Cortex of kidney (tissue), 1 donor: Measurements from ENCODE around the gene GOLGB1.
"Not testable (repeated sequence)": the region's sequence is repeated elsewhere in the genome, so short reads cannot be mapped to it uniquely, and the experiment has no call there.

ENCODE experiments used
- DNase-seq: peaks from one replicate; lab custom pipeline; 2025; lab: John Stamatoyannopoulos, UW

The GOLGB1 gene

DNA sequence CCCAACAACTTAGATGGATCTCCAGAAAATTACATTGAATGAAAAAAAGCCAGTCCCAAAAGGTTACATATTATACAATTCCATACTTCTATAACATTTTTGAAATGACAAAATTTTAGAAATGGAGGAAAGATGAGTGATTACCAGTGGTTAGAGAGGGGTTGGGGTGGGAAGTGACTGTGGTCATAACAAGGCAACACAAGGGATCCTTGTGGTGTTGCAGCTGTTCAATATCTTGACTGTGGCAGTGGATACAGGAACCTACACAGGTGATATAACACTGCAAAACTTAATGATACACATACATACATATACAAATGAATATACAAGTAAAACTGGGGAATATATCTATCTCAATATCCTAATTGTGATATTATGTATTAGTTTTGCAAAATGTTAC lies 9.6 kb downstream of the GOLGB1 start:
- DNase-seq, result no peak

DNA sequence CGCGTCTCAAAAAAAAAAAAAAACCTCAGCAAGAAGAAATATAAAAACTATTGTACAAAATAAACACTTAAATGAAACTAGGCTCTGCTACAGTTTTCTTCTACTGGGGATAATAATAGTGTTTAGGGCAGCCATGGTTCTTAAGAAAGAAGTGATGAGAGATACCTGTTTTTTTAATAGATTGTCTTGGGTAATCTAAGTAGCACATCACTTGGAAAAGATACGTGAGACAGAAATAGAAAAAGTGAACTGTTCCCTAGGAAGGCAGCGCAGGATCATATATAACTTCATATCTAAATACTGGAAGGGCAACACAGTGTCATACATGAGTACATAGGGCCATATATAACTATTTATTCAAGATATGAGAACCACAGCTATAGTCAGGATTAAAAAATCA lies 11.9 kb downstream of the GOLGB1 start:
- no peak for DNase-seq

DNA sequence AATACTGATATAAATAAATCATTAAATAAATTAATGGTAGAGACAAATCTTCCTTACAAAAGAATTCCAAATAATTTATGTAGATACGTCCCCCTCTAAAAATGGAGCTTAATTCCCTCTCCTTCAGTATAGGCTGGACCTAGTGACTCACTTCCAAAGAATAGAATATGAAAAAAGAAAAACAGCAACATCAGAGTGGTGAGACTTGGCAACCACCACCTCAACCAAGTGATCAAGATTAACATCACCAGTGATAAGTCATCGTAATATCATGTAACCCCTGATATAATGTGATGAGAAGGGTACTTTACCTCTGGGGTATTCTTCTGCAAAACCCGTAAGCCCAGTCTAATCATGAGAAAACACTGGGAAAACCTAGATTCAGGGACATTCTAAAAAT lies 13.4 kb downstream of the GOLGB1 start:
- no peak for DNase-seq

DNA sequence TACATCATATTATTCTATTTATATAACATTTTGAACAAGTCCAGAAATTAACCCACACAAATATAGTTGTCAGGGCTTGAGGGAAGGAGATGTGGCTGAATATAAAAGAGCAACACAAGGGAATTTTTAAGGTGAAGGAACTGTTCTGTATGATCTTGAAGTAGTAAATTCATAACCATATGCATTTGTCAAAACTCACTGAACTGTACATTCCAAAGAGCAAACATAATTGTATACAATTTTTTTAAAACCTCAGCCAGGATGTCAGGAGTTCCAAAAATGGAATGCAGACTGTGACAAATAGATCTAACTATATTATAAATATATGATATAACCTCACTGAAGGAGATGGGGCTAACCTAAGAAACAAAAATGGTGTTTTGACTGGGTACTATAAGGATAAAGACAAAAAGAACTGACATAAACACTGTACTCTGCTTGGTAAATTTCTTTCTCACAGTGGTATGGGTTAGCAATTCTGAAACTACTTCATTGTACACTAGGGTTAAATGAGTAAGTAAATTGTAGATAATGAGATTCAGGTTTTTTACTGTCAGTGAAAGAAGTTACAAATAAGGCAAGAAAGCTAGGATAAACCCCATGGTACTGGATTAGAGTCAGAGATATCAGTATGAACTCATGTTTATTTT lies 14.4 kb downstream of the GOLGB1 start:
- DNase-seq, result no peak

DNA sequence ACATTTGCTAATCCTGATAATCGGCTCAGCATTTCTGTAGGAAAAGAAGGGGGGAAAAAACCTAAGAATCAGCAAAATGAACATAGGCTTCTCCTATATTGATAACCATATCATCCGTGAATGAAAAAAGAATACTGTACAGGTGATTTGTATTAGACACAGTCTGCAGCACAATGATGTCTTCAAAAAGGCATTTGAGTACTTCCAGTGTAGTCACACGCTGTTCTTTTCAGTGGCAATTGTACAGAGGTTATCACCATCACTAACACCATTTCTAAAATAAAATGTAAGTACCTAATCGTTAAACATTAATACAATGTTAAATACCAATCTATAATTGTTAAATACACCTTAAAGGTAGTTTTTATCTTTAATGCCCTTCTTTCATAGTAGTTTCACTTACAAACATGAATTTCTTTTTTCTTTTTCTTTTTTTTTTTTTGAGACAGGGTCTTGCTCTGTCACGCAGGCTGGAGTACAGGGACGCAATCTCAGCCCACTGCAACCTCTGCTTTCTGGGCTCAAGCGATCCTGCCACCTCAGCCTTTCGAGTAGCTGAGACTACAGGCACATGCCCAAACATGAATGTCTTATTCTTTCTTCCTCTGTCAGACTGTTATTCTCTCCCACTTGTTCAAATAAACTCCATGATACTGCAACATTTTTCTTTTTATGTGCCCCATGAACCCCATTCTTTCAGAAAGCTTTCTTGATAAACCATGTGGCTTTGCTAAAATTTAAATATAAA lies 18.4 kb downstream of the GOLGB1 start:
- DNase-seq, result no peak

DNA sequence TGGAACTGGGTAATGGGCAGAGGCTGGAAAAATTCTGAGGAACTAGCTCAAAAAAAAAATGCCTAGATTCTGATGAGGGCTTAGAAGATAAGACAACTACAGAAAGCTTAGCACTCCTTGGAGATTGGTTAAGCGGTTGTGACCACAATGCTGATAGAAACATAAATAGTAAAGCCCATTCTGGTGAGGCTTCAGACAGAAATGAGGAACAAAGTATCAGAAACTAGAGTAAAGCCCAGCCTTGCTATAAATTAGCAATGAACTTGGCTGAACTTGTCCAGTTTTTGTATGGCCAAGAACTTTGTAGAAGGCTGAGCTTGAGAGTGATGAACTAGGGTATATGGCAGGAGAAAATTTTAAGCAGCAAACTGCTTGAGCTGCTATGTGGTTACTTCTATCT lies 25.4 kb downstream of the GOLGB1 start:
- no peak for DNase-seq

DNA sequence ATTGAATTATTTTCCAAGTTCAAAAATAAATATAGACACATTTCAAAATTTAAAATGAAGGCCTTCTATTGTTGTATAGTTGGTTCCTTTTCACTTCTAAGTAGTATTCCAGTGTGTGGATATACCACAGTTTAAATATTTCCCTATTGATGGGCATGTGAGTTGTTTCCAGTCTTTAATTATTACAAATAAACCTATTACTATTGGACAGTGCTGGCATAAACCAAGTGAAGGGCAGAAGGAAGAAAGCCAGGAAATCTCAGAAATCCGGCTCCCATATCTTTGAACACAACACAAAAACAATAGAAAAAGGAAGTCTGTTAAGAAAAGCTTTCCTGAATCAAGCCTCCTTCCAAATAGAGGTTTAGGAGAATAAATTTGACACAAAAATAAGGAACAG lies 26.1 kb downstream of the GOLGB1 start:
- DNase-seq, result no peak

DNA sequence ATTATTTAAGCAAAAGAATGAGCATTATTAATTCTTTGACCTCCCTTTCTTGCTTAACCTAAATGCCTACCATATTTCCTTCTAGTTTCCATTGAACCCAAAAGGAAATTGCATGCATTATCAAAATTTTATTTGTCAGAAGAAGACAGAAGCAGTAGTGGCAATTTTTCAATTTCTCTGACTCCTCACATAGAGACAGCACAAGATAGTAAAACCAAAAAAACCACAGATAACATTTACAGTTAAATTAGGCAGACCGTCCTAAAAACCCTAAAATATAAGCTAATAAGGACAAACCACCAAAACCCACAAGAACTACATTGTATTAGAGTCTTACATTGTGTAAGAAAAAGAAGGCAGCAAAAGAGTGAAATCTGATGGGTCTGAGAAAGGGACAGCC lies 27.1 kb downstream of the GOLGB1 start:
- no peak for DNase-seq

DNA sequence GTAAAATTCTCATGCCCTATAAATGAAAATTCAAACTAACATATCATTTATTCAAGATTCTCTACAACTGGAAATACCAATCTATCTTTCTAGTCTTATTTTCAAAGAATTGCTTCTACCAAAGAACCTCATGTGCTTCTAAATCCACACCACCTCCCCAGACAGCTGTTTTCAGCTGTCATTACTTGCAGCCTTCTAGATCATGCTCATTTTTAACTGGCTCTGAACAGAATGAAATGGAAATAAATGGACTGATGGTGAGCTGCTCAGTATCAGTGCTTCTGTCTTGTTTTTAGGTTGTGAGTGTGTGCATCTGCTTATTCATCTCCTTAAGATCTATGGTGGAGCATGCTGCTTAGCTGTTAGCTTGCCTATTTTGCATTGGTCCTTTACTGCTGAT lies 29.4 kb downstream of the GOLGB1 start:
- DNase-seq, result no peak

DNA sequence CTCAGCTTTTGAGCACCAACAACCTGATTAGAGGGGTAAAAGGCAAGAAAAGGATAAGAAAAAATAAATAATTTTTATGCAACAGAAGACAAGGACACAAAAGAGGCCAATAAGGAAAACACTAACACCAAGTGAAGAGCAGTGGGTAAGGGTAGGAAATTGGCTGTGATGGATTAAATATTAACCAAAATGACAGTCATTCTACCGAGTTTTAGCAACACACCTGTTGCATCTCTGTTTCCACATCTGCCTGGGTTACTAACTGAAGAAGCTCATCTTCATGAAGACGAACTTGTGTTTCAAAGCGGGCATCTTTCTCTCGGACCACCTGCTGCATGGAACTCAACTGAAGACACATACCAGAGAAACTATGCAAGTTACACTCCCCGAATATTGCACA lies 30.1 kb downstream of the GOLGB1 start:
- no peak for DNase-seq

DNA sequence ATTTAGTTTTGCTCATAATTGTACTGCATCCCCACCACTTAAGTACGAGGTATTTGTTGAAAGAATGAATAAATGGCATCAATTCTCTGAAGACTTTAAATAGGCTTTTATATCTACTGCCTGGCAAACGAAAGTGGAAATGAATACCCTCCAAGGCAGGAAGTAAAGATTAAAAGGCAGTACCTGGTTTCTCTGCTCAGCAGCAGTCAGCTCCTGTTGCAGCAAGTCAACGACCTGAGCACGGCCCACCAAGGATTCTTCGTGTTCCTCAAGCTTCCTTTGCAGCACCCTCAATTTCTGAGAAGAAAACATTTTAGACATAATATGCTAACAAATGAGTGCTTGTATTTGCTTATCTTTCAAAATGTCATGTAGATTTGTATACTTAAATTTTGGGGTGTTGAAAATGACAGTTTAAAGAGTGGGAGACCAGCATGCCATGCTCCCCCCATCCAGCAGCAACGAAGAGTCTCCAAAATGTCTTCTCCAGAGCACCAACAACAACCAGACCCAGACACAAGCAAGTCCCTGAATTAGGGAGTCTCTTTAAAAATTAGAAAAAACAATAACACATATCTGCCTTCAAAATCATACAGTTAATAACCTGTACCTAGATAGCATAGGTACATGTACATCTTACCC lies 31.2 kb downstream of the GOLGB1 start:
- DNase-seq, result no peak

DNA sequence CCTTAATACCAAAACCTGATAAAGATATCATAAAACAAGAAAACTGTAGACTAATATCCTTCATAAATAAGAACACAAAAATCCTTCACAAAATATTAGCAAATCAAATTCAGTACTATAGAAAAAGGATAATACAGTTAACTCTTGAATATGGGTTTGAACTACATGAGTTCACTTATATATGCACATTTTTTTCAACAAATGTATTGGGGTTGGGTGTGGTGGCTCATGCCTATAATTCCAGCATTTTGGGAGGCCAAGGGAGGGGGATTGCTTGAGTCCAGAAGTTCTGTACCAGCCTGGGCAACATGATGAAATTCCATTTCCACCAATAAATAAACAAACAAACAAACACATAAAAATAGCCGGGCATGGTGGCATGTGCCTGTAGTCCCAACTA lies 39.2 kb downstream of the GOLGB1 start:
- no peak for DNase-seq

DNA sequence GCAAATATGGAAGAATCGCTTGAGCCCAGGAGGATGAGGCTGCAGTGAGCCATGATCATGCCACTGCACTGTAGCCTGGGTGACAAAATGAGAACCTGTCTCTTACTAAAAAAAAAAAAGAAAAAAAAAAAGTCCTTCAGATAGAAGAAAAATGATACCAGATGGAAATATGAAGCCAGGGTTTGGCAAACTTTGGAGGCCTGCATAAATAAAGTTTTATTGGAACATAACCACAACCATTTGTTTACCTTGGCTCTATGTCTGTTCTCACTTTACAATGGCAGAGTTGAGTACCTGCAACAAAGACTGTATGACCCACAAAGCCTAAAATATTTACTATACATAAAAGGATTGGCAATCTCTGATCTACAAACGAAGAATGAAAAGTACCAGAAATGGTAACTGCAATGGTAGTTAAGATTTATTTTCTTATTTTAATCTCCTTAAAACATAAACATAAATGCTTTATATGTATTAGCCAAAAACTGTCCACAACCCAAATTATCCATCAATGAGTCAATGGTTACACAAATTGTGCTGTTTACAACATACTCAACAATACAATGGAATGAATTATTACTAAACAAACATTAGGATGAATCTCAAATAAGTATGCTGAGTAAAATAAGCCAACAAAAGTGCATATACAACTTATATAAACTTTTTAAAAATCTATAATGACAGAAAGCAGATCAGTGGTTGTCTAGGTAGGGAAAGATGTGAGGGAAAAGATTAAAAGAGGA lies 41.8 kb downstream of the GOLGB1 start:
- DNase-seq, result no peak

DNA sequence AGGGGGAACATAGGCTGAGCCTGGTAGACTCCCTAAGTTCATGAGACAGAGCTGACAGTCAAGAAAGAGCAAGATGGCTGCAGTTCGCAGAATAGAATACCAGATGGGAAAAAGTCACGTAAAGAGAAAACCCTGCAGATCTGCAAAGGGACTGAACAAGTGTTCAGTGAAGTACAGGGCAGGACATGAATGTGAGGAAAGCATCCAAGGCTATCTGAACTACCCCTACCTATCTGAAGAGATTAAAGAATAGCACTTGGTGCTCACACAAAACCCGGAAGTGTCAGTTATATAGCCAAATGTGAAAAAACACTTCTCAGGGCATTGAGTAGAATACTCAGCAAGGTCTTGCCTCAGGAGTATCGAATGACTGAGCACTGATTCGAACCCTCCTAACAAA lies 44.0 kb downstream of the GOLGB1 start:
- DNase-seq, result no peak

DNA sequence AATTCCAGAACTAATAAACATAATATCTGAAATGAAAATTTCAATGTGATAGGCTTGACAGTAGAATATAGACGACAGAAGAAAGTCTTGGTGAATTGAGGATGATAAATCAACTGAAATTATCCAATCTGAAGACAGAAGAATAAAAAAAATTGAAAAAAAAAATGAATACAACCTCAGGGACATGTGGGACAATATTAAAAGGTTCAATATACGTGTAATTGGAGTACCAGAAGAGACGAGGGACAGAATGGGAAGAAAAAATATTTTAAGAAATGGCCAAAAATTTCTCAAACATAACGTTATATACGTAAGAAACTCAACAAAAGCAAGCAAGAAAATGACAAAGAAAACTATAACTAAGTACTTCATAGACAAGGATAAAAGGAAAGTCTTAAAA lies 45.6 kb downstream of the GOLGB1 start:
- no peak for DNase-seq

DNA sequence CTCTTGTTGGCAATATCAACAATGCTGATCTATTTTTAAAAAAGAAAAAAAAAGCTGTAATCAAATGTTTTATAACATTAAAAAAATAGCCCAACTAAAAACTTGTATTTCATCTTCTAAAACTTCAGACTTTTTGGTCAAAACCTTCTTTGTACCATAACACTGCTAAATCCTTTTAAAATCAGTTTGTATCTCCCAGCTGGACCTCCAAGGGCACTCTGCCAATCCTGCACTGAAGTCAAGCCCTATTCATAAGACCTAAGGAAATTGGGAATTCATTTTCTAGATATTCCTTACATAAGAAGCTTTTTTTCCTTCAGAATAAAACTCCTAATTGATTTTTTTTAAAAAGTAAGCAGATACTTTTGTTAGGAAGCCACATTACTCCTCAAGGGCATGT lies 50.6 kb downstream of the GOLGB1 start:
- no peak for DNase-seq

DNA sequence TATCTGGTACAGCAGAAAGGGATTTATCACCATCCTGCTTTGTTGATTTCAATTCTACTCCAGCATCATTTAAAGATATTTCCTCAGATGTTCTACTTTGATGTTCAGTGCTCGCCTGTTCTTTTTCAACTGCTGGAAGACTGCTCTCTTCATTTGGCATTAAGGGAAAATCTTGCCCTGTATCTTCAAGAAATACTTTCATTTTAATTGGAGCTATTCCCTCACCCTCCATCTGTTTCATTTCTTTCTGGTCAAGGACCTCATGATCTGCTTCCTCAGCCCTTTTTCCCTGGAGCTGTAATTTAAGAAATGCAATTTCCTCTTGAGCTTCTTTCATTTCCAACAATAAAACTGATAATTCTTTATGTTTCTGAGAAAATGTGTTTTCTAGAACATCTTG lies 51.1 kb downstream of the GOLGB1 start:
- DNase-seq, result no peak

DNA sequence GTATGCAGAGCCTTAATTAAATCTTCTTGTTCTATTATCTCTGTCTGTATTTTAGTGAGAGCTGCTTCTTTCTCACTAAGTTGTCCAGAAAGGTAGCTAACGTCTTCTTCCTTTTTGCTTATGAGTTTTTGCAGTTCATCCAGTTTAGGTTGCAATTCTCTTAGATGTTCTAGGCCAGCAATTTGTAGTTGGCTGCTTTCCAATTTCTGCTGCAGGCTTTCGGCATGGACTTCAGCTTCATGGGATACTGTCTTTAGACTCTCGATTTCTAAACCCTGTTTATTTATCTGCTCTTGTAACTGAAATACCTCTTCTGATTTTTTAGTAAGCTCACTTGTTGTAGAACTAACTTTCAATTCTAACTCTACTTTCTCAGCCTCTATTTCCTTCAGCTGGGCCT lies 53.4 kb downstream of the GOLGB1 start:
- DNase-seq, result no peak

DNA sequence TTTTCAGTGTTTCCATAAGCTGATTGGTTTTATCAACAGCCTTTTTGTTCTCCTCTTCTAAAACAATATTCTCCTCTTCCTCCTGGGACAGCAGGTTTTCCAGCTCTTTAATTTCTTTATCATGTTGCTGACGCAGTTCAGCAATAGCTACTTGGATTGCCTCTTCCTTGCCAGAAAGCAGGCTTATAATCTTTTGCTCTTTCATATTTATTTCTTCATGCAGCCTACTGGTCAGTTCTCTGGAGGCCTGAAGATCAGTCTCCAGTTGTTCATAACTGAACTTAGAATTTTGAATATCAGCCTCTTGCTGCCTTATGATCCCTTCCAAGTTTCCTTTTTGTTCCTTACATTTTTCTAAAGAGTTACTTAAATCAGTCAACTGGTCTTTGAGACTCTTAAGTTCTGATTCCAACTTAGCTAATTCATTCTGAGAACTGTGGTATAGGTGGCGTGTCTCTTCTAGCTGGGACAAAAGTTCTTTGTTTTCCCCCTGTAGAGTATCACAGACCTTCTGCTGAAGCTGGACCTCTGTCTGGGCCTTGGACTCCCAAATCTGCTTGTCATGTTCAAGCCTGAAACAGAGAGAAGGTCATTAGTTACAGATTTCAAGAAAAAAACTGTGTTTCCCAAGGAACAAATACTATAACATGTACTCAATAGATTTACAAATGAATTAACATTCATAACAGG lies 57.4 kb downstream of the GOLGB1 start:
- no peak for DNase-seq

DNA sequence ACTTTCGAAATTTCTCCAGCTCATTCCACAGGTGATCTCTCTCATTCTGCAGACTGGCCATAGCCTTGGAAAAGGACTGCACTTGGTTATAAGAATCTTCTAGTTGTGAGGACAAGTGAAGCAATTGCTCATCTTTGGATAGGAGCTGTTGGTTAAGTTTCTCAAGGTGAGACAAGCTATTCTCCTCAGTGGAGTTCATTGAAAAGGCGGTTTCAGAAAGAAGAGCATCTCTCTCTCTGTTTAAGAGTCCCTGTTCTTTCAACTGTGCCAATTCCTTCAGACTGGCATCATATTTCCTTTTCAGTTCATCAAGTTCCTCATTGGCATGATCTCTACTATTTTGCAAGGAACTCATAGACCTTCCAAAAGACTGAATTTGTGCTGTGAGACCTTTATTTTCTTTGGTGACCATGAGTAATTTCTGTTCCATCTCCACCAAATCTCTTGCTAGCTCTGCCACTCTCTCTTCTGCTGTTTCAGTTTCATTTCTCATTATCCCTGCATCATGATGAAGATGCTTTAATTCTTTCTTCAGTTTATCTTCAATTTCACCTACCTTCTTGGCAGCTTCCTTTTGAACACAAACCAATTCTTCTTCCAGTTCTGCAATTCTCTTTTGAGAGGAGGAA lies 58.6 kb downstream of the GOLGB1 start:
- DNase-seq, result no peak

DNA sequence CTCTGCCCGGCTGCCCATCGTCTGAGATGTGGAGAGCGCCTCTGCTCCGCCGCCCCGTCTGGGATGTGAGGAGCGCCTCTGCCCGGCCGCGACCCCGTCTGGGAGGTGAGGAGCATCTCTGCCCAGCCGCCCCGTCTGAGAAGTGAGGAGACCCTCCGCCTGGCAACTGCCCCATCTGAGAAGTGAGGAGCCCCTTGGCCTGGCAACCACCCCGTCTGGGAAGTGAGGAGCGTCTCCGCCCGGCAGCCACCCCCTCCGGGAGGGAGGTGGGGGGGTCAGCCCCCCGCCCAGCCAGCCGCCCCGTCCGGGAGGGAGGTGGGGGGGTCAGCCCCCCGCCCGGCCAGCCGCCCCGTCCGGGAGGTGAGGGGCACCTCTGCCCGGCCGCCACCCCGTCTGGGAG lies 60.8 kb downstream of the GOLGB1 start:
- DNase-seq, result not testable (repeated sequence)

DNA sequence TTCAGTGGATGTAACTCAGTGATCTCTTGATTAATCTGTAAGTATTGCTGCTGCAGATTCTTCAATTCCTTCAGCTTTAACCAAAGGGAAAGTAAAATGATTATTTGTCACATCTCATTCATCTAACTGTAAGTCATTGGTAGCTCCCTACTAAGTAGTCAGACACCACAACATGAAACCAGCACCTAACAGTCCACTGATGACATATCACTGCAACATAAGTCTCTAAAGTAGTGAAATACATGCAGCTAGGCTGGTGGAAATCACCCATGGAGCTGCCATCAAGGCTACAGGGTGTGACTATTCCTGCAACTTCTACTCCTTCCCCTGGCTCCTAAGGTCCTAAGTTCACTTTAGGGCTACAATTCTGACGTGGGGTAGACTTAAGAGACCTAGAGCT lies 67.7 kb downstream of the GOLGB1 start:
- no peak for DNase-seq
